Measurements from ENCODE around the gene PIK3AP1.
A peak's percentile ranks its signal among the peaks of the same experiment; 100 is the strongest.

Gene PIK3AP1

GRCh38 chr10:96648297-96648696 lies 72.0 kb downstream of the PIK3AP1 start:
- no peak for TF ChIP-seq CTCF (IDR thresholded peaks at IDR 0.05; ENCODE audit: control insufficient read depth, insufficient read depth, low read depth, low read length, missing control alignments)
- no peak overlapping the region for H3K4me3 ChIP-seq (ENCODE audit: control insufficient read depth, low read depth, low read length)
- no peak for DNase-seq (ENCODE audit: low read depth)

- no peak for DNase-seq (ENCODE audit: low read depth)
- no peak overlapping the region for H3K4me3 ChIP-seq (ENCODE audit: control insufficient read depth, low read depth, low read length)
- TF ChIP-seq CTCF (IDR thresholded peaks at IDR 0.05; ENCODE audit: control insufficient read depth, insufficient read depth, low read depth, low read length, missing control alignments): no peak
Measured at GRCh38 chr10:96647466-96647865, 72.8 kb downstream of the PIK3AP1 start.

GRCh38 chr10:96646751-96647166 lies 73.6 kb downstream of the PIK3AP1 start:
- H3K4me3 ChIP-seq (ENCODE audit: control insufficient read depth, low read depth, low read length): no peak overlapping the region
- TF ChIP-seq CTCF (IDR thresholded peaks at IDR 0.05; ENCODE audit: control insufficient read depth, insufficient read depth, low read depth, low read length, missing control alignments): no peak
- DNase-seq (ENCODE audit: low read depth): no peak

- no peak for TF ChIP-seq CTCF (IDR thresholded peaks at IDR 0.05; ENCODE audit: control insufficient read depth, insufficient read depth, low read depth, low read length, missing control alignments)
- no peak overlapping the region for H3K4me3 ChIP-seq (ENCODE audit: control insufficient read depth, low read depth, low read length)
- no peak for DNase-seq (ENCODE audit: low read depth)
Measured at GRCh38 chr10:96646301-96646700, 74.0 kb downstream of the PIK3AP1 start.

- no peak for DNase-seq (ENCODE audit: low read depth)
- TF ChIP-seq CTCF (IDR thresholded peaks at IDR 0.05; ENCODE audit: control insufficient read depth, insufficient read depth, low read depth, low read length, missing control alignments): no peak
- no peak overlapping the region for H3K4me3 ChIP-seq (ENCODE audit: control insufficient read depth, low read depth, low read length)
Measured at GRCh38 chr10:96645191-96645721, 75.1 kb downstream of the PIK3AP1 start.

- H3K4me3 ChIP-seq (ENCODE audit: control insufficient read depth, low read depth, low read length): no peak overlapping the region
- DNase-seq (ENCODE audit: low read depth): no peak
- no peak for TF ChIP-seq CTCF (IDR thresholded peaks at IDR 0.05; ENCODE audit: control insufficient read depth, insufficient read depth, low read depth, low read length, missing control alignments)
Measured at GRCh38 chr10:96643920-96644319, 76.4 kb downstream of the PIK3AP1 start.

GRCh38 chr10:96642973-96643372 lies 77.3 kb downstream of the PIK3AP1 start:
- no peak overlapping the region for H3K4me3 ChIP-seq (ENCODE audit: control insufficient read depth, low read depth, low read length)
- peak; percentile 60 for TF ChIP-seq CTCF (IDR thresholded peaks at IDR 0.05; ENCODE audit: control insufficient read depth, insufficient read depth, low read depth, low read length, missing control alignments)
- DNase-seq (ENCODE audit: low read depth): no peak
